Measurements from ENCODE around the gene CTNND2. TPM values are rescaled to one million over a fixed set of nuclear protein-coding genes. Genes with fewer than 3 reads are reported as not detected.

Gene CTNND2
- total RNA-seq, 1 experiment from 2014 or later, result 7.0 TPM

DNA sequence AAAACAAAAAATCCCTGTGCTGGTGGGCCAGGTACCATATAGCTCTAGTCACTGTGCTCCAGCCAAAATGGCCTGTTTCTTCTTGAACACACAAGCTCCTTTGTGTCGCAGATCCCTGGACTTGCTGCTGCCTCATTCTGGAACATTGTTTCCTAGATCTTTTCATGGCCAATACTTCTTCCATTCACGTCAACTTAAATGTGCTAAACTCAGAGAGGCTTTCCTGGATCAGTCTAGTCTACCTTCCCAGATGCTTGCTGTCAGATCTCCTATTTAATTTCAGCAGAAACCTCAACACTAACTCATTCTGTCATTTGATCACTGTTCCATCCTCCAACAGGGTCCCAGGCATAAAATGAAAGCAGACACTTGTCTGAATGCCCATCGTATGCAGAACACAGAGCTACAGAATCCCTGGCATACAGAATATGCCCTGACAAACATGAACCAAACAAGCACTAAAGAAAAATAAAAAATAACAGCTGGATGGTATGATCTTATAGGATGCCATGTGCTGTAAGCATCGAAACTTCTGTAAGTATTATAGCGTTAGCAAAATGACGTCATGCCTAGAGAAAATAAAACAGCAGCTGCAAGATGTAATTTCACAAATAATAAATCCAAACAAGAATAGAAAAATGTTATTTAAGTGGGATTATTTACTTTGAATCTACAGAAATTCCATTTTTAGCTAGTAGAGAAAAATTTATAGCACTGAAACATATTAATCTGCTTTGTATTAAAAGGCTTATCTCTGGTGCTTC lies 739.5 kb downstream of the CTNND2 start:
- Histone ChIP-seq H3K27me3 (ENCODE audit: insufficient read depth, low read length) (no peaks in the 10 kb centered on the region), H3K4me1 (ENCODE audit: insufficient read depth, low read length) (no peaks in the 10 kb centered on the region), H3K4ac (ENCODE audit: low read depth, low read length) (no peak overlapping the region), H3K4me2 (ENCODE audit: insufficient read depth, insufficient read length, low read length) (no peak overlapping the region), H2AK5ac (ENCODE audit: insufficient read length, low read length) (no peak overlapping the region), H4K8ac (replicated peaks; ENCODE audit: insufficient read length, low read depth, low read length) (no peak overlapping the region), H3K9ac (ENCODE audit: extremely low read depth, insufficient read length, low read length) (no peak overlapping the region), H2BK15ac (ENCODE audit: low read depth, low read length) (no peak overlapping the region), H3K79me2 (ENCODE audit: insufficient read depth, low read length) (no peaks in the 10 kb centered on the region), H2BK120ac (ENCODE audit: low read depth, low read length, poor library complexity, severe bottlenecking) (no peak overlapping the region), H3K18ac (ENCODE audit: insufficient read length, low read depth, low read length) (no peak overlapping the region), H2BK12ac (ENCODE audit: insufficient read length, low read depth, low read length) (no peak overlapping the region), H3K9me3 (ENCODE audit: control insufficient read depth, low read depth, low read length) (no peaks in the 10 kb centered on the region), H3K79me1 (ENCODE audit: insufficient read depth, low read depth, low read length, poor library complexity, severe bottlenecking) (no peaks in the 10 kb centered on the region), H3K56ac (ENCODE audit: insufficient read length, low read depth, low read length) (no peak overlapping the region), H2BK20ac (ENCODE audit: low read depth, low read length, poor library complexity, severe bottlenecking) (no peak overlapping the region), H3T11ph (ENCODE audit: low read length) (no peak overlapping the region), H3K23me2 (ENCODE audit: insufficient read length, low read depth, low read length, poor library complexity, severe bottlenecking) (no peaks in the 10 kb centered on the region), H4K5ac (ENCODE audit: insufficient read length, low read depth, low read length) (no peak overlapping the region), H2BK5ac (ENCODE audit: insufficient read length, low read length) (no peak overlapping the region), H2AFZ (ENCODE audit: low read length) (no peak overlapping the region), H4K91ac (ENCODE audit: insufficient read length, low read depth, low read length) (no peak overlapping the region), H3K14ac (ENCODE audit: insufficient read depth, low read length) (no peak overlapping the region), H3K23ac (ENCODE audit: insufficient read length, low read depth, low read length) (no peak overlapping the region), H4K20me1 (ENCODE audit: control insufficient read depth, insufficient read depth, insufficient read length) (no peaks in the 10 kb centered on the region), H3K27ac (ENCODE audit: insufficient read length, low read depth, low read length) (no peak overlapping the region)
- Mint-ChIP-seq H3K4me3 (no peak overlapping the region), H3K36me3 (ENCODE audit: insufficient read depth in 1 of 3, low read depth in 3 of 3) (no peaks in the 10 kb centered on the region), H3K27ac (no peak overlapping the region; a peak in 1 of 7 replicates), H3K4me1 (peaks cover 5 to 7% of the 10 kb centered on the region in 2 experiments; a peak in 1 of 4 replicates), H3K27me3 (ENCODE audit: low read depth) (no peaks in the 10 kb centered on the region; the same call in 1 of the 2 replicates), H3K9me3 (no peaks in the 10 kb centered on the region)
- no CpG with 5 or more reads among the region's 6 CpGs for whole genome bisulfite sequencing (ENCODE audit: extremely low coverage, insufficient read length, low lambda C conversion rate)
- DNase-seq, result no peak
- TF ChIP-seq CTCF (conservative IDR thresholded peaks at IDR 0.05), result no peak
